Measurements from ENCODE around the gene CELF1. TPM values are rescaled to one million over a fixed set of nuclear protein-coding genes. Genes with fewer than 3 reads are reported as not detected.

The CELF1 gene
- total RNA-seq, 4 donors from 2014 or later = 82.9 to 248 (median 96.7) TPM

DNA sequence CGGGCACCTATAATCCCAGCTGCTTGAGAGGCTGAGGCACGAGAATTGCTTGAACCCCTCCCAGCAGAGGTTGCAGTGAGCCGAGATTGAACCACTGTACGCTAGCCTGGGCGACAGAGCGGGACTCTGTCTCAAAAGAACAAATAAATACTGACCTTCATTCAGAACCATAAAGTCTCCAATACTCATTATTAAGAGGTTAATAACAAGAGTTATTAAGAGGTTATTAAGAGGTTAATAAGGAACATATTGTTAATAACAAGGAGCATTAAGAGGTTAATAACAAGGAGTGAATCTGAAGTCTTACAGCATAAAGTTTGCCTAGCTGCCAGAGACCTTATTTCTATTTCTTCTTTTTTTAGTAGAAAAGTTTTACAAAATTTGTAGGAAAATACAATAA lies 7.6 kb downstream of the CELF1 start:
- TF ChIP-seq EP300 (IDR thresholded peaks at IDR 0.05; ENCODE audit: low read depth) (no peak), POLR2AphosphoS5 (IDR thresholded peaks at IDR 0.05) (no peak), POLR2A (IDR thresholded peaks at IDR 0.05) (no peak)
- TF ChIP-seq, protein P1, sequence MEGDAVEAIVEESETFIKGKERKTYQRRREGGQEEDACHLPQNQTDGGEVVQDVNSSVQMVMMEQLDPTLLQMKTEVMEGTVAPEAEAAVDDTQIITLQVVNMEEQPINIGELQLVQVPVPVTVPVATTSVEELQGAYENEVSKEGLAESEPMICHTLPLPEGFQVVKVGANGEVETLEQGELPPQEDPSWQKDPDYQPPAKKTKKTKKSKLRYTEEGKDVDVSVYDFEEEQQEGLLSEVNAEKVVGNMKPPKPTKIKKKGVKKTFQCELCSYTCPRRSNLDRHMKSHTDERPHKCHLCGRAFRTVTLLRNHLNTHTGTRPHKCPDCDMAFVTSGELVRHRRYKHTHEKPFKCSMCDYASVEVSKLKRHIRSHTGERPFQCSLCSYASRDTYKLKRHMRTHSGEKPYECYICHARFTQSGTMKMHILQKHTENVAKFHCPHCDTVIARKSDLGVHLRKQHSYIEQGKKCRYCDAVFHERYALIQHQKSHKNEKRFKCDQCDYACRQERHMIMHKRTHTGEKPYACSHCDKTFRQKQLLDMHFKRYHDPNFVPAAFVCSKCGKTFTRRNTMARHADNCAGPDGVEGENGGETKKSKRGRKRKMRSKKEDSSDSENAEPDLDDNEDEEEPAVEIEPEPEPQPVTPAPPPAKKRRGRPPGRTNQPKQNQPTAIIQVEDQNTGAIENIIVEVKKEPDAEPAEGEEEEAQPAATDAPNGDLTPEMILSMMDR (IDR thresholded peaks at IDR 0.05) = no peak
- H3K27me3 ChIP-seq = no peaks in the 10 kb centered on the region
- no peaks in the 10 kb centered on the region for H3K9me3 ChIP-seq
- in situ Hi-C loops (cut with MboI; ENCODE audit: low pct_ligation_motif_present in 1 of 4, low pct_unique_long_range_greater_than_20kb in 1 of 4, low sequenced_read_pairs in 3 of 4) (no loop called here), intact Hi-C loops (cut with DNase I; ENCODE audit: low total_unique reads) (no loop called here)
- H3K4me1 ChIP-seq = peaks cover 7 to 63% (median 12%) of the 10 kb centered on the region in 4 donors
- H3K4me3 ChIP-seq = no peak overlapping the region
- WGBS, 2 donors (ENCODE audit: low coverage in 1 of 2) = 95 to 100% methylated on average over 2 to 6 of the region's 6 CpGs
- H3K36me3 ChIP-seq = no peaks in the 10 kb centered on the region
- no peak for DNase-seq
- no peak overlapping the region for H3K27ac ChIP-seq

DNA sequence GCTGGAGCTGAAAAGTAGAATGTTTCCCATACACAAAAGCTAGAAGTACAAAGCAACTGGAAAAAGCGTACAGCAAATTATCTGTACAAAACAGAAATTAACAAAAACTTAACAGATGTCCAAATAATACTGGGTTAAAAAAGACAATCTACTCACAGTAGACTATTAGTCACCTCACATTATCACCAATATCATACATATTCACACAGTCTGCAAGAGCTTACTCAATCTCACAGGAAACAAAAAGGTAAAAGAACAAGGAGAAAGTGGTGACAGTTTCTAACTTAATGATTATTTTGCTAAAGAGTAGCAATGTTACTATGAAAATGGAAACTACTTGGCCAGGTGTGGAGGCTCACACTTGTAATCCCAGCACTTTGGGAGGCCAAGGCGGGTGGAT lies 11.9 kb downstream of the CELF1 start:
- in situ Hi-C loops (cut with MboI; ENCODE audit: low pct_ligation_motif_present in 1 of 4, low pct_unique_long_range_greater_than_20kb in 1 of 4, low sequenced_read_pairs in 3 of 4) = no loop called here
- DNase-seq = no peak
- H3K4me3 ChIP-seq = no peak overlapping the region
- H3K4me1 ChIP-seq = peaks cover 16 to 70% (median 31%) of the 10 kb centered on the region in 4 donors
- no peaks in the 10 kb centered on the region for H3K36me3 ChIP-seq
- H3K27me3 ChIP-seq = no peaks in the 10 kb centered on the region
- 89 to 91% methylated on average over 1 to 2 of the region's 2 CpGs for WGBS, 2 donors (ENCODE audit: low coverage in 1 of 2)
- no peaks in the 10 kb centered on the region for H3K9me3 ChIP-seq
- TF ChIP-seq POLR2AphosphoS5 (IDR thresholded peaks at IDR 0.05) = no peak
- TF ChIP-seq, protein P1 (IDR thresholded peaks at IDR 0.05) = no peak
- no peak for TF ChIP-seq EP300 (IDR thresholded peaks at IDR 0.05; ENCODE audit: low read depth)
- TF ChIP-seq POLR2A (IDR thresholded peaks at IDR 0.05) = no peak
- intact Hi-C loops (cut with DNase I; ENCODE audit: low total_unique reads) = no loop called here
- no peak overlapping the region for H3K27ac ChIP-seq

DNA sequence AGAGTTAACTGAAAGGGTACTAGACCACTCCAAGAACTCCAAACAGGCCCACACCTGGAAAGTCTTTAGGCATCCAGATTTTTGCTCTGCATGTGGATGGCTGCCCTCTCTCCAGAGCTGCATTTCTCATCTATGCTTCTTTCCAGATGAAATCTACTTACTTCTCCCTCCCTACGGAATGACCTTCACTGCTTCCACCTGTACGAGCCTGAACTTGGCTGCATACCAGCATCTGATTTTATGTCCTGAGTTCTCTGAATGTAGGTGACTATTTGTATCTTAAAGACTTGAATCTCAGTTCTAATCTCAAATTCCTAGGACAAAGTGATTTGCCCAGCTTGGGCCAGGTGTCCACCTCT lies 13.3 kb downstream of the CELF1 start:
- no peak overlapping the region for H3K4me3 ChIP-seq
- 36 to 66% methylated on average over 2 of the region's 2 CpGs for WGBS, 2 donors (ENCODE audit: low coverage in 1 of 2)
- no peak for DNase-seq
- no peak overlapping the region for H3K27ac ChIP-seq
- no peaks in the 10 kb centered on the region for H3K9me3 ChIP-seq
- H3K36me3 ChIP-seq = no peaks in the 10 kb centered on the region
- H3K27me3 ChIP-seq = no peaks in the 10 kb centered on the region
- intact Hi-C loops (cut with DNase I; ENCODE audit: low total_unique reads) = no loop called here
- no peak for TF ChIP-seq EP300 (IDR thresholded peaks at IDR 0.05; ENCODE audit: low read depth)
- TF ChIP-seq, protein P1 (IDR thresholded peaks at IDR 0.05) = no peak
- TF ChIP-seq POLR2AphosphoS5 (IDR thresholded peaks at IDR 0.05) = no peak
- no peak for TF ChIP-seq POLR2A (IDR thresholded peaks at IDR 0.05)
- in situ Hi-C loops (cut with MboI; ENCODE audit: low pct_ligation_motif_present in 1 of 4, low pct_unique_long_range_greater_than_20kb in 1 of 4, low sequenced_read_pairs in 3 of 4) = no loop called here
- H3K4me1 ChIP-seq = peaks cover 17 to 74% (median 32%) of the 10 kb centered on the region in 4 donors

DNA sequence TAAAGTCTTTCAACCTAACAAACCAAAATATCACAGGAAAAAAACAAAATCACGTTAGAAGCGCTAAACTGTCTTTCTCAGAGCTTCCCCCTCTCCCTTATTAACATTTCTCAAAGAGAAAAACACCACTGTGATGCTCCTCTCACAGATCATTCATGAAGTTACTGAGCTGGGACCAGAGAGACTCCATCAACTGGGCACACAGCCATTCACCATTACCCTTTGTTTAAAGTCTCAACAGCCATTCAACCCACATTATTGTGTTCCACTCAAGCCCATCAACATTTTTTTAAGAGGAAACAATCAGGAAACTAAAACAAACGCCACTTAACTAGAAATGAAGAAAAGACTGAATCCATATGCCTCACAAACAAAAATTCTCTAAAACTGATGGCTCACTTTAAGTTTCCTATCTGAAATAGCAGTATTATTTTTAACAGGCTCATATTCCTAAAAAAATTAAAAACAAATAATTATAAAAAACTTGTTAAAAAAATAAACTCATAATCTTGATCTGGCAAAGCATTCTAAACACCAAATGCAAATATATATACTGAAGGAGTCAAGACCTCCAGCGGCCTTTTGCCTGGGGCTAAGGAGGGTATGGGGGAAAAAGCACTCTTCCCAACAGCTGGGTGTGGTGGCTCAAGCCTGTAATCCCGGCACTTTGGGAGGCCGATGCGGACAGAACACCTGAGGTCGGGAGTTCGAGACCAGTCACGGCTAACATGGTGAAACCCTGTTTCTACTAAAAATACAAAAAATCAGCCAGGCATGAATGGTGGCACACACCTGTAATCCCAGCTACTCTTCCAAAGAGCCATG lies 14.0 kb downstream of the CELF1 start:
- no peak for DNase-seq
- H3K27ac ChIP-seq = no peak overlapping the region
- no peaks in the 10 kb centered on the region for H3K9me3 ChIP-seq
- WGBS, 2 donors (ENCODE audit: low coverage in 1 of 2) = 62 to 70% methylated on average over 10 of the region's 10 CpGs
- no peak overlapping the region for H3K4me3 ChIP-seq
- TF ChIP-seq POLR2AphosphoS5 (IDR thresholded peaks at IDR 0.05) = no peak
- no peak for TF ChIP-seq EP300 (IDR thresholded peaks at IDR 0.05; ENCODE audit: low read depth)
- TF ChIP-seq, protein P1 (IDR thresholded peaks at IDR 0.05) = no peak
- no peak for TF ChIP-seq POLR2A (IDR thresholded peaks at IDR 0.05)
- no peaks in the 10 kb centered on the region for H3K36me3 ChIP-seq
- intact Hi-C loops (cut with DNase I; ENCODE audit: low total_unique reads) (no loop called here), in situ Hi-C loops (cut with MboI; ENCODE audit: low pct_ligation_motif_present in 1 of 4, low pct_unique_long_range_greater_than_20kb in 1 of 4, low sequenced_read_pairs in 3 of 4) (no loop called here)
- H3K27me3 ChIP-seq = no peaks in the 10 kb centered on the region
- H3K4me1 ChIP-seq = peaks cover 17 to 81% (median 32%) of the 10 kb centered on the region in 4 donors
